BE2C (cell line): Measurements from ENCODE around the gene FGD3.

Source experiments
- DNase-seq: peaks from one replicate; pipeline ENCODE4 v3.0.0-alpha.2; 2020
- H3K27me3 ChIP-seq: fragments of 250-450 bp; sonication (Bioruptor Pico); 2 replicates; pipeline ENCODE4 v1.5.1; 2020; ENCODE audit warnings: mild to moderate bottlenecking
- H3K36me3 ChIP-seq: fragments of 250-450 bp; sonication (Bioruptor Pico); 2 replicates; pipeline ENCODE4 v1.5.1; 2020; ENCODE audit warnings: mild to moderate bottlenecking
- H3K4me1 ChIP-seq: fragments of 250-450 bp; sonication (Bioruptor Pico); 2 replicates; pipeline ENCODE4 v1.5.1; 2020
- H3K4me3 ChIP-seq: 2 replicates; pipeline ENCODE4 v1.5.1; 2011; ENCODE audit warnings: low read depth, low read length
- H3K9me3 ChIP-seq: fragments of 250-450 bp; sonication (Bioruptor Pico); 2 replicates; pipeline ENCODE4 v1.5.1; 2020
- TF ChIP-seq, protein P1 (sequence below): IDR thresholded peaks from 2 replicates; pipeline ENCODE4 v1.5.1; 2012; ENCODE audit warnings: mild to moderate bottlenecking, low read depth, low read length

Gene FGD3

DNA sequence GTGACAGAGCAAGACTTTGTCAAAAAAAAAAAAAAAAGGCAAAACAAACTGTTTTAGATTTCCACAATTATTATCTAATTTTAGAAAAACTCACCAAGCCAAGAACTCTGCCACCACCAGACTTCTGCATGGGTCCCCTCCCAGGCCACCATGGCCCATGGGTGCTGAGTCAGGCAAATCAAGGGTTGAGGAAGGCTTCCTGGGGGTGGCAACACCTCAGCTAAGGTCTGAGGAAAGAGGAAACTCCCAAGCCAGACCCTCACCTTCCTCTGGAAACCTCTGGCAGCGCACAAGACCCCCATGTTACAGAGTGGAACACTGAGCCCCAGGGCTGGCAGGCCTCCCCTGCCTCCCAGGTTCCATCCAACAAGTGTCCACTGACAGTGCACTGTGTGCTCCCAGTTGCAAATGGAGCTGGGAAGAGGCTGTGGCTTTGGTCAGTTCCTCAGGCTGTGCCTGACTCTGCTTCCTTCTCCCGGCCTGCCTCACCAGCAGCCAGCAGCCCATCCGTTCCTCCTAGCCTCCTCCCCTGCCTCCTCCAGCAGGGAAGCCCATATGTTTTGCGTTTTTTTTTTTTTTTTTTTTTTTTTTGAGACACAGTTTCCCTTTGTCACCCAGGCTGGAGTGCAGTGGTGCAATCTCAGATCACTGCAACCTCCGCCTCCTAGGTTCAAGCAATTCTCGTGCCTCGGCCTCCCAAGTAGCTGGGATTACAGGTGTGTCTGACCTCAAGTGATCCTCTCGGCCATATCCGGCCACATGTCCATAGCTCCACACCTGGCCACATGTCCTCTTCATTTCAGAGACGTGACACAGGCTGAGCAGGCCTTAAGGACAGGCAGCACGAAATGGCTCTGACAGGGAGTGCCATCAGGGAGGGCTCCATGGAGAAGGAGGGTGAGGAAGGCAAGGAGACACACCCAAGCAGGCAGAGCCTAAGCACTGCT is 107.7 kb downstream of the FGD3 start:
- Histone ChIP-seq H3K27me3 (no peaks in the 10 kb centered on the region), H3K4me1 (no peaks in the 10 kb centered on the region), H3K9me3 (no peaks in the 10 kb centered on the region), H3K4me3 (no peak overlapping the region), H3K36me3 (no peaks in the 10 kb centered on the region)
- TF ChIP-seq, protein P1, sequence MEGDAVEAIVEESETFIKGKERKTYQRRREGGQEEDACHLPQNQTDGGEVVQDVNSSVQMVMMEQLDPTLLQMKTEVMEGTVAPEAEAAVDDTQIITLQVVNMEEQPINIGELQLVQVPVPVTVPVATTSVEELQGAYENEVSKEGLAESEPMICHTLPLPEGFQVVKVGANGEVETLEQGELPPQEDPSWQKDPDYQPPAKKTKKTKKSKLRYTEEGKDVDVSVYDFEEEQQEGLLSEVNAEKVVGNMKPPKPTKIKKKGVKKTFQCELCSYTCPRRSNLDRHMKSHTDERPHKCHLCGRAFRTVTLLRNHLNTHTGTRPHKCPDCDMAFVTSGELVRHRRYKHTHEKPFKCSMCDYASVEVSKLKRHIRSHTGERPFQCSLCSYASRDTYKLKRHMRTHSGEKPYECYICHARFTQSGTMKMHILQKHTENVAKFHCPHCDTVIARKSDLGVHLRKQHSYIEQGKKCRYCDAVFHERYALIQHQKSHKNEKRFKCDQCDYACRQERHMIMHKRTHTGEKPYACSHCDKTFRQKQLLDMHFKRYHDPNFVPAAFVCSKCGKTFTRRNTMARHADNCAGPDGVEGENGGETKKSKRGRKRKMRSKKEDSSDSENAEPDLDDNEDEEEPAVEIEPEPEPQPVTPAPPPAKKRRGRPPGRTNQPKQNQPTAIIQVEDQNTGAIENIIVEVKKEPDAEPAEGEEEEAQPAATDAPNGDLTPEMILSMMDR, result no peak
- no peak for DNase-seq

DNA sequence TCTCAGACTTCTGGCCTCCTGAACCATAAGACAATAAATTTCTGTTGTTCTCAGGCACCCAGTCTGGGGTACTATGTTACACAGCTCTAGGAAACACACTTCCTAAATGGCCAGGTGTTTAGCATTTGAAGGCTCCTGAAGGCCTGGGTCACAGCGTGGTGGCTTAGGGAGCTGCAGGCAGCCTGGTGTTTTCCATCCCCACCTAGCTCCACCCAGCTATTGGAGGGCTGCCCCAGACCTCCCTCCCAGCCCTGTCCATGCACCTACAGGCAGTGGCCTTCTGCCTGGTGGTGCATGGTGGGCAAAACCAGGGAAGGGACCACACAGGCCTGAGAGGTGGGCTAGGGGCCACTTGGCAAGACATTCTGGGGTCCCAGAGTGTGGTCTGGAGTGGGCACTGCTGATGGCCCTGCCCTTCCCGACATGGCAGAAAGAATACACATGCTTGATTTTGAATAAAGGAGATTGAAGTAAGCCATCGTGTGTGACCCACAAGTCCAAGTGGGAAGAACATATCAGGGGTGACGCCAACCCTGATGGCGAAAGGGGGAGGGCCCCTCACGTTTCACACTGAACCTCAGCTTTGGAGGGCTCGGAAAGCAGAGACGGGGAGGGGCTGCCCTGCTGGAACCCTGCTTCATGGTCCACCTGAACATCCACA is 109.8 kb downstream of the FGD3 start:
- Histone ChIP-seq H3K4me1 (no peaks in the 10 kb centered on the region), H3K27me3 (no peaks in the 10 kb centered on the region), H3K4me3 (no peak overlapping the region), H3K9me3 (no peaks in the 10 kb centered on the region), H3K36me3 (no peaks in the 10 kb centered on the region)
- TF ChIP-seq, protein P1, result no peak
- no peak for DNase-seq

DNA sequence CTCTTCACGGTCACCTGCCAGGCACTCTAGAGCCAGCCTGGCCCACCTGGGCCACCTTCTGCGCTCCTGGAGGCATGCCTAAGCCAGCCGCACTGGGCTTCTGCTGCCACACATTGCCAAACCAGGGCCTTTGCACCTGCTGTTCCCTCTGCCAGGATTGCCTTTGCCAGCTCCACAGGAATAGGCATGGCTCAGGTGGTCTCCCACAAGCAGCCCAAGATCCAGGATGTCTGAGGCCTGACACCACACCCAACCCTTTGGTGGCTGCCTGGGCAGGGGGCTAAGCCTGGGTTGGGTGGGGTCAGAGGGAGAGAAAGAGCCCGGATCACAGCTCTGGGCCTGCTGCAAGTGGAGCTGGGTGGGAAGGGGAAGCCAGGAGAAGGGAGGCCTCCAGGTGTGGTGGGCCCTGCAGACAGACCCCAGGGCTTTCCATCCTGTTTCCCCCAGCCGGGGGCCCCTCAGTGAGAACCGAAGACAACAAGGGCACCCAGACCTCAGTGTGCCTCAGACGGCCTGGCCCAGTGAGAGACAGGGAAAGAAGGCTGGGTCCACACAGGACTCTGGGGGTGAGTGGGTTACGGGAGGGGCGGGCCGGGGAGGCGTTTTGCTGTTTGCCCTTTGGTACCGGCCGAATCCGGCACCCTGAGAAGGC is 110.5 kb downstream of the FGD3 start:
- Histone ChIP-seq H3K4me3 (no peak overlapping the region), H3K36me3 (no peaks in the 10 kb centered on the region), H3K4me1 (no peaks in the 10 kb centered on the region), H3K27me3 (no peaks in the 10 kb centered on the region), H3K9me3 (no peaks in the 10 kb centered on the region)
- TF ChIP-seq, protein P1, result no peak
- no peak for DNase-seq

DNA sequence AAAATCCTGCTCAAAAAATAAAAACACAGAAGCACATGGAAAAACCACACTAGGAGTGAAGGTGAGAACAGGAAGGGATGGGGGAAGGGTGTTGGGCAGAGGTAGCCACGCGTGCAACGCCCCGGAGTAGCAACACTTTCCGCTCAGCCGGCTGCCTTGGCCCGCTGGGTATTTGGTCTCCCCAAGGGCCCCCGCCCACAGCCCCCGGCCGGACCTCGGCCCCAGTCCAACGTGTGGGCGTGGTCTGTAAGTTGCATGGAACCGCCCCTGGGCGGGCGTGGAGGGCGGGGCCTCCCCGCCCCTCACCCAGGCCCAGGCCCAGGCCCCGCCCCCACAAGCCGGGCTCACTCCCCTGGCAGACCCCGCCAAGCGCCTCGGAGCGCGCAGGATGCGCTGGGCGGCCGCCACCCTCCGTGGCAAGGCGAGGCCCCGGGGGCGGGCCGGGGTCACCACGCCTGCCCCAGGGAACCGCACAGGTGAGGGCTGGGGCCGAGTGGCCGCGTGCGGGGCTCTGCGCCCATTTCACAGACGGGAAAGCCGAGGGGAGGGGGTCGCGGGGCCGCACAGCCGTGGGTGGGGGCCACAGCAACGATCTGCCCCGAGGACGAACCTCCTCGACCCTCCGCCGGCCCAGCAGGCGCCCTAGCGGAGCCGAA is 111.2 kb downstream of the FGD3 start, which contains the start of gene SUSD3:
SUSD3 (plus strand) TSS at position 347 of the 656 bp plus-strand sequence; CDS start at position 389, 42 bp downstream.
- no peaks in the 10 kb centered on the region for H3K36me3 ChIP-seq
- no peaks in the 10 kb centered on the region for H3K9me3 ChIP-seq
- H3K4me3 ChIP-seq, result no peak within 1 kb of the TSS; the same call in 1 of the 2 replicates
- H3K27me3 ChIP-seq, result no peaks in the 10 kb centered on the region
- TF ChIP-seq, protein P1, result no peak
- peak; percentile 85 for DNase-seq
- no peaks in the 10 kb centered on the region for H3K4me1 ChIP-seq

DNA sequence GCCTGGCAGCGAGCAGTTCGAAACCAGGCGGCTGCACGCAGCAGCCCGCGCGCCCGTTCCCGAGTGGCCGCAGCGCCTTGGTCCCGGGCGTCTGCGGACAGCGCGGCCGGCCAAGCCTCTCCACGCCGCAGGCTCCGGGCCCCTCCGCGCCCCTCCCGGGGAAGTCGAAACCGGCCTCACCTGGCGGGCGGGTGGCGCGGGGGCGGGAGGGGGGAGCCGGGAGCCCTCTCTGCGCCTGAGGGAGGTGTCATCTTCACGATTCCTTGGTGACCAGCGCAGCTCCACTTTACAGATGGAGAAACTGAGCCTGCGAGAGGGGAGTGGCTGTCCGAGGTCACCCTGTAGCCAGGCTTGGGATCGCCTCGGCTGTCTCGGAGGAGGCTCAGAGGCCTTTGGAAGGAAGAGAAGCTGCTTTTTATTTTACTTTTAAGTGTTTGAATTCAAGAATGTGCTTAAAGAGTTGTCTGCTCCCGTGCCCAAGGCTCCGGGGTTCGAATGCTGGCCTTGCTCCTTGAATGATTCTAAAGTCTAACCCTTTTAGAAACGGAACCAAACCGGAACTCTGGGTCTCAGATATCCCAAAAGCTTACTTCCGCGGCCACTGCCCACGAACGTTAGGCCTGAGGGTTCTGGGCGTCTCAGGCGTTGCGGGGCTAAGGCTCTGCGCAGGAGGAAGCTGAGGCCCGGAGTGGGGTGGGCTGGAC is 111.8 kb downstream of the FGD3 start:
- Histone ChIP-seq H3K27me3 (no peaks in the 10 kb centered on the region), H3K36me3 (no peaks in the 10 kb centered on the region), H3K9me3 (no peaks in the 10 kb centered on the region), H3K4me3 (no peak overlapping the region; the same call in 1 of the 2 replicates), H3K4me1 (no peaks in the 10 kb centered on the region)
- TF ChIP-seq, protein P1, result no peak
- DNase-seq, result no peak
